Duodenal mucosa (tissue), 2 donors: ENCODE data around the gene PYGB.
"Not testable (repeated sequence)": the region's sequence is repeated elsewhere in the genome, so short reads cannot be mapped to it uniquely, and the experiment has no call there.

Experiments
- H3K27ac ChIP-seq: one replicate; pipeline ENCODE4 v1.7.0; 2013; ENCODE audit warnings: low read depth, low read length
- H3K27me3 ChIP-seq, 2 donors: one replicate each; pipeline ENCODE4 v1.7.0; 2013; ENCODE audit warnings: low read length in 2 of 2, control low read depth in 1 of 2; ENCODE audit not compliant: insufficient read depth in 2 of 2, control insufficient read depth in 1 of 2
- H3K36me3 ChIP-seq, 2 donors: one replicate each; pipeline ENCODE4 v1.7.0; 2013; ENCODE audit warnings: low read length in 2 of 2, control low read depth in 1 of 2; ENCODE audit not compliant: insufficient read depth in 2 of 2, control insufficient read depth in 1 of 2
- H3K4me1 ChIP-seq, 2 donors: one replicate each; pipeline ENCODE4 v1.7.0; 2013; ENCODE audit warnings: low read length in 2 of 2, control low read depth in 1 of 2; ENCODE audit not compliant: insufficient read depth in 2 of 2, control insufficient read depth in 1 of 2
- H3K4me3 ChIP-seq, 2 donors: one replicate each; pipeline ENCODE4 v1.7.0; 2013; ENCODE audit warnings: low read length in 2 of 2, low read depth in 1 of 2
- H3K9ac ChIP-seq, 2 donors: one replicate each; pipeline ENCODE4 v1.7.0; 2013; ENCODE audit warnings: low read length in 2 of 2, low read depth in 1 of 2
- H3K9me3 ChIP-seq, 2 donors: one replicate each; pipeline ENCODE4 v1.7.0; 2013; ENCODE audit warnings: low read length in 2 of 2, control low read depth in 1 of 2; ENCODE audit not compliant: control insufficient read depth in 1 of 2

PYGB gene

GRCh38 chr20:25257130-25257529, 9.2 kb downstream of the PYGB start:
- no peak overlapping the region for H3K9ac ChIP-seq
- peaks cover 28 to 53% of the 10 kb centered on the region in 2 donors for H3K4me1 ChIP-seq
- no peak overlapping the region for H3K27ac ChIP-seq
- peaks cover 0 to 11% of the 10 kb centered on the region in 2 donors for H3K36me3 ChIP-seq
- H3K4me3 ChIP-seq, result no peak overlapping the region
- no peaks in the 10 kb centered on the region for H3K27me3 ChIP-seq
- H3K9me3 ChIP-seq, result no peaks in the 10 kb centered on the region

- Histone ChIP-seq H3K36me3 (peaks cover 0 to 11% of the 10 kb centered on the region in 2 donors), H3K27me3 (no peaks in the 10 kb centered on the region), H3K9ac (no peak overlapping the region), H3K27ac (no peak overlapping the region), H3K4me1 (peaks cover 20 to 45% of the 10 kb centered on the region in 2 donors), H3K4me3 (no peak overlapping the region), H3K9me3 (no peaks in the 10 kb centered on the region)
Measured at GRCh38 chr20:25257756-25258475, 10.0 kb downstream of the PYGB start.

- Histone ChIP-seq H3K4me3 (no peak overlapping the region), H3K27me3 (no peaks in the 10 kb centered on the region), H3K36me3 (peaks cover 0 to 11% of the 10 kb centered on the region in 2 donors), H3K4me1 (peaks cover 18 to 42% of the 10 kb centered on the region in 2 donors), H3K27ac (no peak overlapping the region), H3K9me3 (no peaks in the 10 kb centered on the region), H3K9ac (no peak overlapping the region)
Measured at GRCh38 chr20:25258476-25258805, 10.6 kb downstream of the PYGB start.

- Histone ChIP-seq H3K27ac (no peak overlapping the region), H3K36me3 (peaks cover 0 to 11% of the 10 kb centered on the region in 2 donors), H3K4me1 (peaks cover 16 to 42% of the 10 kb centered on the region in 2 donors), H3K27me3 (no peaks in the 10 kb centered on the region), H3K9ac (no peak overlapping the region), H3K4me3 (no peak overlapping the region), H3K9me3 (no peaks in the 10 kb centered on the region)
Measured at GRCh38 chr20:25258828-25259227, 10.9 kb downstream of the PYGB start.

- peaks cover 14 to 40% of the 10 kb centered on the region in 2 donors for H3K4me1 ChIP-seq
- peaks cover 0 to 11% of the 10 kb centered on the region in 2 donors for H3K36me3 ChIP-seq
- H3K9ac ChIP-seq, result no peak overlapping the region
- no peak overlapping the region for H3K4me3 ChIP-seq
- H3K27ac ChIP-seq, result no peak overlapping the region
- no peaks in the 10 kb centered on the region for H3K27me3 ChIP-seq
- H3K9me3 ChIP-seq, result no peaks in the 10 kb centered on the region
Measured at GRCh38 chr20:25259358-25259757, 11.5 kb downstream of the PYGB start.

GRCh38 chr20:25259788-25260254, 11.9 kb downstream of the PYGB start:
- H3K27ac ChIP-seq, result no peak overlapping the region
- peaks cover 0 to 11% of the 10 kb centered on the region in 2 donors for H3K36me3 ChIP-seq
- H3K4me1 ChIP-seq, result peaks cover 14 to 36% of the 10 kb centered on the region in 2 donors
- no peak overlapping the region for H3K9ac ChIP-seq
- H3K4me3 ChIP-seq, result no peak overlapping the region
- H3K9me3 ChIP-seq, result no peaks in the 10 kb centered on the region
- no peaks in the 10 kb centered on the region for H3K27me3 ChIP-seq

- peaks cover 14 to 30% of the 10 kb centered on the region in 2 donors for H3K4me1 ChIP-seq
- not testable (repeated sequence) for H3K27ac ChIP-seq, H3K9ac ChIP-seq, H3K27me3 ChIP-seq, H3K4me3 ChIP-seq, H3K9me3 ChIP-seq, H3K36me3 ChIP-seq
Measured at GRCh38 chr20:25260770-25261437, 13.0 kb downstream of the PYGB start.

- peaks cover 17 to 40% of the 10 kb centered on the region in 2 donors for H3K36me3 ChIP-seq
- no peaks in the 10 kb centered on the region for H3K4me1 ChIP-seq
Measured at GRCh38 chr20:25269057-25269832, 21.4 kb downstream of the PYGB start.

GRCh38 chr20:25269833-25270170, 21.9 kb downstream of the PYGB start:
- H3K4me1 ChIP-seq, result no peaks in the 10 kb centered on the region
- no peak overlapping the region for H3K9ac ChIP-seq
- no peak overlapping the region for H3K27ac ChIP-seq
- peaks cover 20 to 46% of the 10 kb centered on the region in 2 donors for H3K36me3 ChIP-seq
- no peaks in the 10 kb centered on the region for H3K27me3 ChIP-seq
- H3K9me3 ChIP-seq, result no peaks in the 10 kb centered on the region
- no peak overlapping the region for H3K4me3 ChIP-seq

More at GRCh38 chr20:25269057-25269832, 21.4 kb downstream of the PYGB start:
- no peaks in the 10 kb centered on the region for H3K9me3 ChIP-seq
- no peak overlapping the region for H3K27ac ChIP-seq
- H3K9ac ChIP-seq, result no peak overlapping the region
- H3K27me3 ChIP-seq, result no peaks in the 10 kb centered on the region
- no peak overlapping the region for H3K4me3 ChIP-seq

- Histone ChIP-seq H3K27me3 (no peaks in the 10 kb centered on the region), H3K9me3 (no peaks in the 10 kb centered on the region), H3K36me3 (peaks cover 20 to 56% of the 10 kb centered on the region in 2 donors), H3K9ac (no peak overlapping the region), H3K27ac (no peak overlapping the region), H3K4me3 (no peak overlapping the region), H3K4me1 (no peaks in the 10 kb centered on the region)
Measured at GRCh38 chr20:25270829-25271251, 23.0 kb downstream of the PYGB start.
